Naive thymus-derived CD8-positive, alpha-beta T cell (primary cell): ENCODE data around the gene KRT31. TPM values are rescaled to one million over a fixed set of nuclear protein-coding genes. Genes with fewer than 3 reads are reported as not detected.
"Not testable (repeated sequence)": the region's sequence is repeated elsewhere in the genome, so short reads cannot be mapped to it uniquely, and the experiment has no call there.

Experiments used
- ATAC-seq, 2 donors: fragments of 150-1000 bp; cut with Tn5 transposase in 1 of 2; sonication (Bioruptor Pico), chemical (Tn5 transposase) in 1 of 2; 1 replicate in 1 of 2; 2 replicates in 1 of 2; pipeline ENCODE4 v1.10.0; 2021; ENCODE audit warnings: mild to moderate bottlenecking in 2 of 2, moderate library complexity in 2 of 2
- POLR2A ChIA-PET: fragments of 350-600 bp; sonication (Branson Sonifier 250); formaldehyde crosslinking; loops from one replicate; lab custom pipeline; 2021; ENCODE audit warnings: antibody characterized with exemption; lab: Charles Lee
- DNase-seq, 10 donors: peaks; one replicate each; pipeline versions ENCODE4 v3.0.0 to v3.0.0-alpha.2; 2020 to 2022
- H3K27ac Mint-ChIP-seq, 10 donors: one replicate each; pipeline ENCODE4 v1.8.0; 2020 to 2022; ENCODE audit warnings: mild to moderate bottlenecking in 10 of 10, mixed read lengths in 10 of 10, moderate library complexity in 4 of 10, inconsistent platforms in 1 of 10
- H3K27me3 Mint-ChIP-seq, 5 donors: one replicate each; pipeline ENCODE4 v1.8.0; 2021 to 2022; ENCODE audit warnings: mixed read lengths in 5 of 5
- H3K36me3 Mint-ChIP-seq, 3 donors: one replicate each; pipeline ENCODE4 v1.8.0; 2020 to 2022; ENCODE audit warnings: mixed read lengths in 3 of 3, mild to moderate bottlenecking in 2 of 3, inconsistent platforms in 1 of 3
- H3K4me1 Mint-ChIP-seq, 4 donors: one replicate each; pipeline ENCODE4 v1.8.0; 2021 to 2022; ENCODE audit warnings: mixed read lengths in 4 of 4
- H3K4me3 Mint-ChIP-seq, 10 donors: one replicate each; pipeline ENCODE4 v1.8.0; 2020 to 2022; ENCODE audit warnings: mild to moderate bottlenecking in 10 of 10, mixed read lengths in 10 of 10, moderate library complexity in 6 of 10, inconsistent platforms in 1 of 10
- H3K9me3 Mint-ChIP-seq, 9 donors: one replicate each; pipeline ENCODE4 v1.8.0; 2020 to 2022; ENCODE audit warnings: mixed read lengths in 9 of 9, mild to moderate bottlenecking in 3 of 9, inconsistent platforms in 1 of 9, moderate library complexity in 1 of 9
- polyA plus RNA-seq, 3 donors: library from polyadenylated mRNA; unstranded; fragments of 300-500 nt; fragmentation: Illumina TruSeq; gene quantifications; one replicate each; pipeline ENCODE4 v1.2.3, GENCODE V29; 2021
- total RNA-seq, 8 experiments: library from RNA in 2 of 8; stranded (reverse) in 2 of 8; gene quantifications; one replicate each; pipeline ENCODE4 v1.2.3 and lab custom pipeline; 2021 to 2026

The KRT31 gene
- total and polyA plus RNA-seq, 5 experiments from 2014 or later, result not detected

DNA sequence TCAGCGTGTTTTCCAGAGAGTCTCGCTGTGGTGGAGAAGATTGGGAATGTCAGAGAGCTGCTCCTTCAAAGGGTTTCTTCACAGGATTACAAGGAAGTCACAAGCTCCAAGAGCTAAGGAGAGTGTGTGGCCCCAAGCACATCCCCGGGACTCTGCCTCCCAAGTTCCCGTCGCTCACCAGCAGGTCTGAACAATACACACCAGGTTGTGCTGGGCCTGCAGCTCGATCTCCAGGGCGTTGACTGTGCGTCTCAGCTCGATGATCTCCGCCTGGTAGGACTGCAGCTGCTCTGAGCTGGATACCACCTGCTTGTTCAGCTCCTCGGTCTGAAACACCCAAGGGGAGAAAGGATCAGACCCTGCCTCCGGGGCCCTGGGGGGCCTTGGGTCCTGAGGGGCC lies 2.4 kb downstream of the KRT31 start:
- DNase-seq, H3K27ac Mint-ChIP-seq, H3K9me3 Mint-ChIP-seq, H3K36me3 Mint-ChIP-seq, H3K4me3 Mint-ChIP-seq, ATAC-seq, H3K27me3 Mint-ChIP-seq: not testable (repeated sequence)
- H3K4me1 Mint-ChIP-seq, result peaks cover 3 to 16% (median 5%) of the 10 kb centered on the region in 4 donors
- POLR2A ChIA-PET, result interaction anchor here (0.6 kb wide), 1 partner anchor 38 kb away, joined by 3 read pairs; no protein-coding TSS in a partner anchor

DNA sequence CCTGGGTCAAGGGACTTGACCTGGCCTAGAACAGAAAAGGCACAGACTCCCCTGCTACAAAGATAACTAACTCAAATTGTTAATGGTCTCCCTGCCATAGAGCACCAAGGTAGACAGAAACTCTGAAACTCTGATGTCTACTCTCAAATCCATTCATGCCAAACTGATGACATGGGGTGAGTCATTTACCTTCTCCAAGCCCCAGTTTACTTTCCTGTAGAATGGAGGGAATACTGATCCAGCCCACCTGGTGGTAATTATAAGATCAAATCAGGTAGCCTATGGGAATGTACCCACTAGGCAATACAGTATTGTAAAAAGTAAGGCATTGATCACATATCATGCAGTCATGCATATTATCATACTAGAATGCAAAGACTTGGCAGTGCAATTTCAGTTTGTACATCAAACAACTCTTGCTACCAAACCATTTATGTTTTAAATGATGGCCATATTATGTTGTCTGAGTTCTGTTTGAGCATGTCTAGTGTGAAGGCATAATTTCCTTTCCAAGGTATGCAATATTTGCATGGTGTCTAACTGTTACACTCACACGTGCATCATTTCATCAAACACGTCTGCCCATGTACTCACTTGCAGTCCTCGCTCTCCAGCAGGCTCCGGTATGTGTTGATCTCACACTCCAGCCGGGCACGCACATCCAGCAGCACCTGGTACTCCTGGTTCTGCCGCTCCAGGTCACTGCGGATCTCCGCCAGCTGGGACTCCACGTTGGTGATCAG lies 3.0 kb downstream of the KRT31 start:
- ATAC-seq (no peak), DNase-seq (no peak)
- peak overlapping the region in 1 of 10 donors; percentile 7 for H3K27ac Mint-ChIP-seq
- peaks cover 0 to 9% (median 3%) of the 10 kb centered on the region in 5 donors for H3K27me3 Mint-ChIP-seq
- H3K4me1 Mint-ChIP-seq, result peaks cover 0 to 15% (median 5%) of the 10 kb centered on the region in 4 donors
- no peaks in the 10 kb centered on the region for H3K9me3 Mint-ChIP-seq
- POLR2A ChIA-PET, result no interaction called here
- H3K4me3 Mint-ChIP-seq, result no peak overlapping the region
- no peaks in the 10 kb centered on the region for H3K36me3 Mint-ChIP-seq

DNA sequence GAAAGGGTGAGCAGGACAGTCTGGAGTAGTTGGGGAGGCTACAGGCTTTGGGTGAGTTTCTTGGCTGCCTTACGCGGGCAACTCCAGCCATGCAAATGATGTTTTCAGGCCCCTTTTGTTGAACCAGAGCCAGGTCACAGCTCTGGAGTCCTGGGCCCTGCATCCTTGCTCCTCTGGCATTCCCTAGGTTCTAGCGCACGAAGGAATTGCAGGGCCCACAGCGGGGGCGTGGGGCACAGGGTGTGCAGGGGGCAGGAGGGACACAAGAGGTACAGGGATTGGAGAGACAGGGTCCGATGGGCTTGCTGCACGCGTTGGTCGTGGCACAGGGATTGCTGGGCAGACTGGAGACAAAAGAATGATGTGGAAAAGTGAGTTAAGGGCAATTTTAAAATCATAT lies 3.6 kb downstream of the KRT31 start:
- H3K27ac Mint-ChIP-seq, result peak overlapping the region in 2 of 10 donors; percentile 7 to 71
- H3K9me3 Mint-ChIP-seq, result peaks cover 0 to 4% (median 0%) of the 10 kb centered on the region in 9 donors
- POLR2A ChIA-PET, result no interaction called here
- H3K36me3 Mint-ChIP-seq, result no peaks in the 10 kb centered on the region
- no peak overlapping the region for H3K4me3 Mint-ChIP-seq
- DNase-seq (no peak), ATAC-seq (no peak)
- H3K27me3 Mint-ChIP-seq, result peaks cover 0 to 12% (median 3%) of the 10 kb centered on the region in 5 donors
- H3K4me1 Mint-ChIP-seq, result peaks cover 0 to 10% (median 4%) of the 10 kb centered on the region in 4 donors

DNA sequence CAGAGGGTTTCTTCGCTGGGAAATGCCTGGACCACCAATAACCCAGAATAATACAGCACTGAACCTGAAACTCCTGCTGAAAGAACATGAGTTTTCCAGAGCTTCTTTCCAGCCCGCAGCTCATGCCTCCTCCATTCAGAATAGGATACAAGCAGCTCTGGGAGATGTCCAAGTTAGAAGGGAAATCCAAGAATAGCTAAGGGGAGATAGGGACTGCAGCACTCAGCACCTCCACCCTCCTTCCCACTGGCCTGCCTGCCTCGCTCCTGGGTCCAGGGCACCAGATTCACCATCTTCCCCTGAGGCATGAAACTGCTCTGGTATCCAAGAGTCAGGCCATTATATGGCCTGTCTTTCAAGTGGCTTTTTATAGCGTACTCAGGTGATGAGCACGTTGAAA lies 4.1 kb downstream of the KRT31 start:
- DNase-seq (no peak), ATAC-seq (no peak)
- Mint-ChIP-seq H3K9me3 (peaks cover 0 to 5% (median 0%) of the 10 kb centered on the region in 9 donors), H3K27ac (peak overlapping the region in 3 of 10 donors; percentile 19 to 71 (median 53)), H3K27me3 (peaks cover 0 to 12% (median 3%) of the 10 kb centered on the region in 5 donors), H3K4me1 (peaks cover 0 to 10% (median 4%) of the 10 kb centered on the region in 4 donors), H3K4me3 (no peak overlapping the region), H3K36me3 (no peaks in the 10 kb centered on the region)
- POLR2A ChIA-PET, result no interaction called here

DNA sequence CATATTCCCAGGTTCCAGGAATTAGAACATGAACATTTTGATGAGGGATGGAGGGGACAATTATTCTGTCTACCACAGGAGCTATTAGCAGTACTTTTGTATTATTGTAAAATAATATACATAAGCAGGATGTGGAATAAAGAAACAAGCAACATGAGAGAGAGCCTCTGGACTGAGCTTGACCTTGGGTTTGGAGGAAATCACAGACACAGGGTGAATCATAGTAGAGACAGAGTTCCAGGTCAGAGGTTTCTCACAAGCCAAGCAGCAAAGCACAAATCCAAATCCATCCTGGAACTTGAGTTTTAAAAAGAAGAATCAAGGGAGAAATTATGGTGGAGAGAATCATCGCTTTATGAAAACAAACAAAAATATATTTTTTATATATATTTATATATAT lies 5.1 kb downstream of the KRT31 start:
- Mint-ChIP-seq H3K9me3 (peaks cover 0 to 10% (median 3%) of the 10 kb centered on the region in 9 donors), H3K36me3 (peaks cover 0 to 6% (median 0%) of the 10 kb centered on the region in 3 donors), H3K27ac (no peak overlapping the region), H3K4me1 (peaks cover 0 to 10% (median 4%) of the 10 kb centered on the region in 4 donors), H3K27me3 (peaks cover 0 to 9% (median 3%) of the 10 kb centered on the region in 5 donors), H3K4me3 (no peak overlapping the region)
- DNase-seq (no peak), ATAC-seq (no peak)
- POLR2A ChIA-PET, result no interaction called here

DNA sequence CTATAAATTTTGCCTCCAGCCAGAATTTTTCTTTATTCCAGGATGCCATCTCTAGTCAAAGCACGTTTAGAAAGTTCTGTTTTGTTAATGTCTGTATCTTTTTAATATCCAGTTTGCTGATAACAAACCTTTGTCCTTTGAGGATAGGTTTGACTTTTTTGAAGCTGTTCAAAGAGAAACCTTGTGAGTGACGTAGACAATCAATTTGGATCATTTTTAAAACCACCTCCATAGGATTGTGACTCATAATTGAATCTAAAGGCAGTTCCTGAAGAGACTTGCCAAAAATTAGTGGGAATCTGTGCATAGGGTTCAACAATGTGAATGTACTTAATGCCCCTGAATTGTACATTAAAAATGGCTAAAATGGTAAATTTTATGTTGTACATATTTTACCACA lies 5.9 kb downstream of the KRT31 start:
- ATAC-seq (no peak), DNase-seq (no peak)
- peaks cover 0 to 10% (median 4%) of the 10 kb centered on the region in 4 donors for H3K4me1 Mint-ChIP-seq
- peaks cover 0 to 11% (median 3%) of the 10 kb centered on the region in 3 donors for H3K36me3 Mint-ChIP-seq
- POLR2A ChIA-PET, result interaction anchor here (1.3 kb wide), 1 partner anchor 13 kb away, joined by 3 read pairs; no protein-coding TSS in a partner anchor
- peaks cover 0 to 9% (median 3%) of the 10 kb centered on the region in 5 donors for H3K27me3 Mint-ChIP-seq
- peaks cover 5 to 18% (median 7%) of the 10 kb centered on the region in 9 donors for H3K9me3 Mint-ChIP-seq
- H3K4me3 Mint-ChIP-seq, result no peak overlapping the region
- H3K27ac Mint-ChIP-seq, result no peak overlapping the region

DNA sequence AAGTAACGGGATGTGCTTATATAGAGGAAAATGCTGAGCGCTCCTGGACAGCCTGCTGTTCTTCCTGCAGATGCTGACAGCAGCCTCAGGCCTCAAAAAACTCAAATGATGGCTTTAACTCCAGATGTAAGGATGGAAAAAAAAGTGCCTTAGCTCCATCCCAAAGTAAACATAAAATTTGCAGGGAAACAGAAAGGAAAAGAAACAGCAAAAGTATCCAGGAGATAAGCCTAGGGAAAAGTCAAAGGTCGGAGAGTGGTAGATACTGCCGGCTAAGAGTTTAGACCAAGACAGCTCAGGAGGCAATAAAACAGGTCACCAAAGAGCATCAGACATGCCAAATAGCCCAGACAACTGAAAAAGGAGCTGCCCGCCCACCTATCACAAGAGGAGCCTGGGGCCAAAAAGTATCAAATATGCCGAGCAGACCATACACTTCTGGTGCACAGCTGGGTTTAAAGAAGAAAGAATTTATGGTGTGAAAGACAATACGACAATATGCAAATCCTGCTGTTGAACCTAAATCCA lies 6.9 kb downstream of the KRT31 start:
- POLR2A ChIA-PET, result interaction anchor here (1.3 kb wide), 1 partner anchor 14 kb away, joined by 3 read pairs; no protein-coding TSS in a partner anchor
- ATAC-seq (no peak), DNase-seq (no peak)
- H3K9me3 Mint-ChIP-seq, result peaks cover 8 to 25% (median 10%) of the 10 kb centered on the region in 9 donors
- no peak overlapping the region for H3K4me3 Mint-ChIP-seq
- H3K4me1 Mint-ChIP-seq, result peaks cover 0 to 10% (median 4%) of the 10 kb centered on the region in 4 donors
- H3K27me3 Mint-ChIP-seq, result peaks cover 0 to 9% (median 4%) of the 10 kb centered on the region in 5 donors
- no peak overlapping the region for H3K27ac Mint-ChIP-seq
- peaks cover 0 to 14% (median 6%) of the 10 kb centered on the region in 3 donors for H3K36me3 Mint-ChIP-seq

DNA sequence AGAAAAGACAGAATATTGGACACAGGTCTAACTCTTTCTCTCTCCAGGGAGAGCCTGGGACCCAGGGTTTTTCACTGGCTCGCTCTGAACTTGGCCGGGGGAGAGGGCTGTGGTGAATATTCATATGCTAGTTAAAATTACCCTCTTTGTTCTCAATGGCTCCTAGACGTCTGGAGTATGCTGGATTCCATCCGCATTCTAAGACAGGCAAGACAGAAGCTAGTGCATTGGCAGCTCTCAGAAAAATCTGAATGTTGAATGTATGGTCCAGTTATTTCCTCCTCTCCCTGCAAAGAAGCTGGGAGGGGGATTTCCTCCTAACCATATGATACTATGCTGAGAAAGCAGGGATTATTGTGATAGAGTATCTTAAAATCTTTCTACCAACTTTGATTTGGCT lies 9.7 kb downstream of the KRT31 start:
- peaks cover 0 to 14% (median 6%) of the 10 kb centered on the region in 3 donors for H3K36me3 Mint-ChIP-seq
- peaks cover 0 to 12% (median 4%) of the 10 kb centered on the region in 5 donors for H3K27me3 Mint-ChIP-seq
- peaks cover 0 to 5% (median 0%) of the 10 kb centered on the region in 4 donors for H3K4me1 Mint-ChIP-seq
- ATAC-seq, result no peak
- no peak overlapping the region for H3K27ac Mint-ChIP-seq
- DNase-seq, result no peak
- H3K9me3 Mint-ChIP-seq, result peaks cover 8 to 25% (median 10%) of the 10 kb centered on the region in 9 donors
- no peak overlapping the region for H3K4me3 Mint-ChIP-seq
- POLR2A ChIA-PET, result no interaction called here

DNA sequence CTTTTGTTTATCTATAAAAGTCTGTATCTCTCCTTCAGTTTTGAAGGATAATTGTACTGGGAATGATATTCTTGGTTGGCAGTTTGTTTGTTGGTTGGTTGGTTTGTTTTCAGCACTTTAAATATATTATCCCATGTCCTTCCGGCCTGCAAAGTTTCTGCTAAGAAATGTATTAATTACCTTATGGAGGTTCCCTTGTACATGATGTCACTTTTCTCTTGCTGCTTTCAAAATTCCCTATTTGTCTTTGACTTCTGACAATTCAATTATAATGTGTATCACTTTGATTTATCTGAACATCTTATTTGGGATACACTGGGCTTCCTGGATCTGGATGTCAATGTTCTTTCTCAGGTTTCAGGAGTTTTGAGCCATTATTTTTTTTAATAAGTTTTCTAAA lies 11.2 kb downstream of the KRT31 start:
- Mint-ChIP-seq H3K27ac (no peak overlapping the region), H3K4me3 (no peak overlapping the region), H3K36me3 (peaks cover 0 to 14% (median 6%) of the 10 kb centered on the region in 3 donors), H3K27me3 (peaks cover 0 to 10% (median 0%) of the 10 kb centered on the region in 5 donors), H3K4me1 (peaks cover 0 to 5% (median 0%) of the 10 kb centered on the region in 4 donors), H3K9me3 (peaks cover 8 to 25% (median 10%) of the 10 kb centered on the region in 9 donors)
- DNase-seq, result no peak
- POLR2A ChIA-PET, result no interaction called here
- ATAC-seq, result no peak

DNA sequence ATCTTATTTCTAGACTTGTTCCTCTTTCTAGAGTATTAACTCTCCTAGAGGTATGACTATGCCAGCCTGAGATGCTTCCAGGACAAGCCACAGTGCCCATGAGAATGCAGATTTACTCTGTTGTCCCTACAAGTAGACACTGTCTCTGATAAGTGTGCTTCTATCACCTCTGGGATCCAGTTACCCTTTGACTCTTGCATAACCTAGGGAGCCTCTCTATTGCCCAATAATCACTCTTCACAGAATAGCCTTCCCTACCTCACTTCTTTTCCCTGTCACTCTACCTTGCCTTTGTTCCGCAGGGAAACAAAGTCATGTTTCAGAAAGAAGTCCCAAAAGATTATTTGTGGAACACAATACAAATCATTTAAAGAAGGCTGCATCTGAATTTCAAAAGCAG lies 13.7 kb downstream of the KRT31 start:
- Mint-ChIP-seq H3K4me1 (peaks cover 0 to 8% (median 2%) of the 10 kb centered on the region in 4 donors), H3K4me3 (no peak overlapping the region), H3K36me3 (peaks cover 0 to 14% (median 6%) of the 10 kb centered on the region in 3 donors), H3K27me3 (peaks cover 0 to 7% (median 0%) of the 10 kb centered on the region in 5 donors), H3K27ac (peak overlapping the region in 1 of 10 donors; percentile 10), H3K9me3 (peaks cover 7 to 22% (median 10%) of the 10 kb centered on the region in 9 donors)
- DNase-seq (no peak), ATAC-seq (no peak)
- POLR2A ChIA-PET, result no interaction called here

DNA sequence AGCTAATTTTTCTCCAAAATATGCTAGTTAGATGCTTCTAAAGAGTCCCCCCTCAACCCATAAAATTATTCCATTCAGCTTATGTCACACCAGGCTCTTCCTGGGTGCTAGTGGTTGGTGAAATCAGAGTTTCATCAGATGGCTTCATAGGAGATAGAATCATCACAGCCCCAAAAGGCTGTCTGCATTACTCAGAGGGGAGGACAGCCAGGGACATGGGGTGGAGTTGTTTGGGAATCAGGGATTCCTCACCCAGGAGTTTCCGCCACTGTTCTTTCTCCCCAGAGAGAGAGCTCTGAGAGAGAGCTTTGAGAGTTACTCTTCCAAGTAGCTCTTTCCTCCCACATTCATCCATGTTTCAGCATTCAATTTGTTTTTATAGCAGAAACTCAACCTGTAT lies 15.0 kb downstream of the KRT31 start:
- Mint-ChIP-seq H3K36me3 (peaks cover 0 to 9% (median 7%) of the 10 kb centered on the region in 3 donors), H3K27me3 (peaks cover 0 to 7% (median 0%) of the 10 kb centered on the region in 5 donors), H3K4me3 (no peak overlapping the region), H3K9me3 (peaks cover 7 to 15% (median 8%) of the 10 kb centered on the region in 9 donors), H3K27ac (no peak overlapping the region), H3K4me1 (peaks cover 8 to 19% (median 12%) of the 10 kb centered on the region in 4 donors)
- ATAC-seq (no peak), DNase-seq (no peak)
- POLR2A ChIA-PET, result no interaction called here

DNA sequence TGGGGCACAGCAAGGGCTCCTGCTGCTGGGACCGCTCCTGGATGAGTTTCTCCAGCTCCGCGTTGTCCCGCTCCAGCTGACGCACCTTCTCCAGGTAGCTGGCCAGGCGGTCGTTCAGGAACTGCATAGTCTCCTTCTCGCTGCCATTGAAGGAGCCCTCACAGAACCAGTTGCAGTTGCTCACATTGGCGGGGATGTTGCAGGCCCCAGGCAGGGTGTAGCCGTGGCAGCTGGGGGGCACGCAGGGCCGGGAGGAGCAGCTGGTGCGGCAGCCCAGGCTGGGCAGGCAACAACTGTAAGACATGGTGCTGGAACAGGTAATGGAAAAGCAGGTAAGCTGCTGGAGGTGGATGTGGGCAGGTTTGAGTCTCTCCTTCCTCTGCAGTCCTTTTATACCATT lies 15.5 kb downstream of the KRT31 start, which contains the start of gene KRT34:
Gene KRT34 (minus strand): TSS at position 364 of the 400 bp plus-strand sequence. CDS start 60 bp downstream, at position 304.
- H3K36me3 Mint-ChIP-seq, H3K27me3 Mint-ChIP-seq, POLR2A ChIA-PET, ATAC-seq, H3K4me3 Mint-ChIP-seq, DNase-seq: not testable (repeated sequence)
- Mint-ChIP-seq H3K27ac (peak within 1 kb of the TSS in 1 of 10 donors; percentile 70), H3K4me1 (peaks cover 10 to 21% (median 16%) of the 10 kb centered on the region in 4 donors), H3K9me3 (peaks cover 5 to 11% (median 7%) of the 10 kb centered on the region in 9 donors)
